Esophagus squamous epithelium (tissue), 5 donors: ENCODE data around the gene DLL1. TPM values are rescaled to one million over a fixed set of nuclear protein-coding genes. Genes with fewer than 3 reads are reported as not detected.
"Not testable (repeated sequence)": the region's sequence is repeated elsewhere in the genome, so short reads cannot be mapped to it uniquely, and the experiment has no call there.

Experiments
- DNase-seq: peaks from one replicate; lab custom pipeline; 2025; lab: John Stamatoyannopoulos, UW
- H3K27ac ChIP-seq, 4 donors: fragments of 200-600 bp; sonication (generic); one replicate each; pipeline ENCODE4 v1.5.1; 2016 to 2019; ENCODE audit warnings: mild to moderate bottlenecking in 1 of 4
- H3K27me3 ChIP-seq, 4 donors: fragments of 200-600 bp; sonication (generic); 1 replicate in 3 of 4; 2 replicates in 1 of 4; pipeline versions ENCODE4 v1.5.1 to v1.6.0; 2017 to 2021; ENCODE audit warnings: antibody characterized with exemption in 1 of 4
- H3K36me3 ChIP-seq, 3 donors: fragments of 200-600 bp; sonication (generic); one replicate each; pipeline ENCODE4 v1.5.1; 2016 to 2019
- H3K4me1 ChIP-seq, 3 donors: fragments of 200-600 bp; sonication (generic); one replicate each; pipeline ENCODE4 v1.5.1; 2017 to 2019
- H3K4me3 ChIP-seq, 4 donors: fragments of 200-600 bp; sonication (generic); 1 replicate in 3 of 4; 2 replicates in 1 of 4; pipeline ENCODE4 v1.5.1; 2016 to 2019; ENCODE audit warnings: mild to moderate bottlenecking in 2 of 4, moderate library complexity in 1 of 4
- H3K9me3 ChIP-seq, 3 donors: fragments of 200-600 bp; sonication (generic); one replicate each; pipeline ENCODE4 v1.5.1; 2016 to 2019
- POLR2A ChIP-seq, 4 donors: fragments of 450-650 bp; IDR thresholded peaks; one replicate each; pipeline ENCODE4 v1.6.1; 2017; ENCODE audit warnings: antibody characterized with exemption in 4 of 4, mild to moderate bottlenecking in 4 of 4, moderate library complexity in 3 of 4
- WGBS, 2 donors: methylation state at CpG; one replicate each; pipeline ENCODE4 v1.1.5; 2018; 5-methylcytosine and 5-hydroxymethylcytosine counted together
- intact Hi-C: fragments of 100-400 bp; cut with DNase I; formaldehyde crosslinking; loops from one replicate; pipeline ENCODE4 v1.15.0; 2022
- total RNA-seq, 4 donors: library from RNA; depleted of rRNA; stranded (reverse); fragments of >200 nt; gene quantifications; one replicate each; pipeline ENCODE4 v1.1.0, GENCODE V29; 2016
- TF ChIP-seq, protein P1 (sequence below), 6 experiments: fragments of 450-650 bp in 4 of 6; fragments of 200-600 bp in 2 of 6; sonication (generic) in 2 of 6; IDR thresholded peaks; one replicate each; pipeline ENCODE4 v1.5.1; 2016 to 2019; ENCODE audit warnings: antibody characterized with exemption in 6 of 6, mild to moderate bottlenecking in 4 of 6, moderate library complexity in 4 of 6
- donor health status: DM: yes; HTN: yes; CAD: no.

The DLL1 gene
- total RNA-seq, 4 donors from 2014 or later, result 8.3 to 37.6 (median 15.1) TPM

DNA sequence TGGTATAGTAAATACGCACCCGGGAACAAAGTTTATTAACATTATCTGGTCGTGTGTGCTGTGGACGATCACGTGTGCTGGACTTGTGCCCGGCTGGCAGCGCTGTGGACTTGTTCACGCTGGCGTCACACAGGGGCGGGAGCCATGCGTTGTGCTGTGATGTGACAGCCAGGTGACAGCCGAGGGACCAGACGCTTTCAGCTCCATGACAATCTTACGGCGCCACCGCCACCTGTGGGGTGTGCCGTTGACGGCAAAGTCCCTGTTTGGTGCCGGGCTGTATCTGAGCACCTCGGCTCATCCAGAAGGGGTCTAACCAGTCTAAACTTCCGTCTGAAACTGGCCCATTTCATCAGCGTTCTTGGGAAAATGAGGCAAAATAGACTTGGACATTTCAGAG lies 25.2 kb downstream of the DLL1 start:
- no peak for DNase-seq
- H3K27me3 ChIP-seq, result peaks cover 0 to 41% (median 0%) of the 10 kb centered on the region in 4 donors

GRCh38 chr6:170264644-170265043 lies 26.2 kb downstream of the DLL1 start:
- not testable (repeated sequence) for H3K36me3 ChIP-seq

More for the DNA sequence above, 25.2 kb downstream of the DLL1 start:
- 54 to 71% methylated on average over 7 to 8 of the region's 22 CpGs for WGBS, 2 donors
- H3K4me3 ChIP-seq, result peak overlapping the region in 1 of 4 donors; percentile 16
- intact Hi-C loops, result no loop called here
- H3K4me1 ChIP-seq, result peaks cover 0 to 28% (median 11%) of the 10 kb centered on the region in 3 donors
- H3K9me3 ChIP-seq, result no peaks in the 10 kb centered on the region
- peak overlapping the region; percentile 26 to 81 (median 68) for H3K27ac ChIP-seq
- no peak for TF ChIP-seq POLR2A (IDR thresholded peaks at IDR 0.05)
- TF ChIP-seq, protein P1, sequence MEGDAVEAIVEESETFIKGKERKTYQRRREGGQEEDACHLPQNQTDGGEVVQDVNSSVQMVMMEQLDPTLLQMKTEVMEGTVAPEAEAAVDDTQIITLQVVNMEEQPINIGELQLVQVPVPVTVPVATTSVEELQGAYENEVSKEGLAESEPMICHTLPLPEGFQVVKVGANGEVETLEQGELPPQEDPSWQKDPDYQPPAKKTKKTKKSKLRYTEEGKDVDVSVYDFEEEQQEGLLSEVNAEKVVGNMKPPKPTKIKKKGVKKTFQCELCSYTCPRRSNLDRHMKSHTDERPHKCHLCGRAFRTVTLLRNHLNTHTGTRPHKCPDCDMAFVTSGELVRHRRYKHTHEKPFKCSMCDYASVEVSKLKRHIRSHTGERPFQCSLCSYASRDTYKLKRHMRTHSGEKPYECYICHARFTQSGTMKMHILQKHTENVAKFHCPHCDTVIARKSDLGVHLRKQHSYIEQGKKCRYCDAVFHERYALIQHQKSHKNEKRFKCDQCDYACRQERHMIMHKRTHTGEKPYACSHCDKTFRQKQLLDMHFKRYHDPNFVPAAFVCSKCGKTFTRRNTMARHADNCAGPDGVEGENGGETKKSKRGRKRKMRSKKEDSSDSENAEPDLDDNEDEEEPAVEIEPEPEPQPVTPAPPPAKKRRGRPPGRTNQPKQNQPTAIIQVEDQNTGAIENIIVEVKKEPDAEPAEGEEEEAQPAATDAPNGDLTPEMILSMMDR (IDR thresholded peaks at IDR 0.05), result no peak
- no peaks in the 10 kb centered on the region for H3K36me3 ChIP-seq

GRCh38 chr6:170264086-170264485 lies 26.8 kb downstream of the DLL1 start:
- Histone ChIP-seq H3K27me3 (peaks cover 0 to 41% (median 0%) of the 10 kb centered on the region in 4 donors), H3K27ac (no peak overlapping the region), H3K36me3 (no peaks in the 10 kb centered on the region), H3K9me3 (no peaks in the 10 kb centered on the region), H3K4me1 (peaks cover 0 to 14% (median 11%) of the 10 kb centered on the region in 3 donors), H3K4me3 (no peak overlapping the region)
- no peak for DNase-seq
- intact Hi-C loops, result no loop called here
- WGBS, 2 donors, result 84 to 92% methylated on average over 3 to 4 of the region's 7 CpGs
- TF ChIP-seq, protein P1 (IDR thresholded peaks at IDR 0.05), result no peak
- TF ChIP-seq POLR2A (IDR thresholded peaks at IDR 0.05), result no peak

More at GRCh38 chr6:170264644-170265043, 26.2 kb downstream of the DLL1 start:
- peaks cover 0 to 20% (median 11%) of the 10 kb centered on the region in 3 donors for H3K4me1 ChIP-seq
- intact Hi-C loops, H3K4me3 ChIP-seq, H3K9me3 ChIP-seq, DNase-seq, H3K27ac ChIP-seq: not testable (repeated sequence)
- WGBS, 2 donors, result 81 to 85% methylated on average over 7 to 11 of the region's 12 CpGs
- H3K27me3 ChIP-seq, result peaks cover 0 to 41% (median 0%) of the 10 kb centered on the region in 4 donors

GRCh38 chr6:170263410-170263809 lies 27.5 kb downstream of the DLL1 start:
- Histone ChIP-seq H3K4me1 (peaks cover 0 to 14% (median 11%) of the 10 kb centered on the region in 3 donors), H3K36me3 (no peaks in the 10 kb centered on the region), H3K4me3 (no peak overlapping the region), H3K27ac (no peak overlapping the region), H3K27me3 (peaks cover 0 to 36% (median 0%) of the 10 kb centered on the region in 4 donors), H3K9me3 (no peaks in the 10 kb centered on the region)
- no peak for DNase-seq
- 76 to 87% methylated on average over 5 to 7 of the region's 8 CpGs for WGBS, 2 donors
- TF ChIP-seq, protein P1 (IDR thresholded peaks at IDR 0.05), result no peak
- no peak for TF ChIP-seq POLR2A (IDR thresholded peaks at IDR 0.05)
- intact Hi-C loops, result no loop called here

DNA sequence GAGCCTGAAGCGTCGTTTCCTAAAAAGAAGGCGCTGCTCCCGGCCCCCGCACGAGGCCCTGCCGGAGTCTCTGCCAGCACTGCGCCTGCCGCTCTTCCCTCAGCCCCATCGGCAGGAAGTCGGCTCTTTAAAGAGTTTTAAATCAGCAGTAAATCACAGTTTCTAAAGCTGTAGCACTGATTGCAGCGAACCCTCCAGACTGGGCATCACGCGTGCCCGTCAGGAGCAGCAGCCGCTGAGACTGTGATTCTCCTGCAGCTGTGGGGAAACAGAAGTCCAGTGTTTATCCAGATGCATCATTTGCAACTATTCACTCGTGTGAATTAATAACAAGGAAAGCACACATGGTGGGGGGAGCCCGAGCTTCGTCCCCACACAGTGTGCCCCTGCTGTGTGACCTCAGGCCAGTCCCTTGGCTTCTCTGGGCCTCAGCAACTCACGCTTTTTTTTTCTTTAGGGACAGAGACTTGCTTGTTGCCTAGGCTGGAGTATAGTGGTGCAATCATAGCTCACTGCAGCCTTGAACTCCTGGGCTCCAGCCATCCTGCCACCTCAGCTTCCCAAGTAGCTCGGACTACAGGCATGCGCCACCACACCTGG lies 28.3 kb downstream of the DLL1 start:
- peaks cover 0 to 14% (median 11%) of the 10 kb centered on the region in 3 donors for H3K4me1 ChIP-seq
- 82 to 89% methylated on average over 11 to 21 of the region's 22 CpGs for WGBS, 2 donors
- no peak overlapping the region for H3K27ac ChIP-seq
- no peak overlapping the region for H3K4me3 ChIP-seq
- TF ChIP-seq POLR2A (IDR thresholded peaks at IDR 0.05), result no peak
- TF ChIP-seq, protein P1 (IDR thresholded peaks at IDR 0.05), result no peak
- H3K9me3 ChIP-seq, result no peaks in the 10 kb centered on the region
- peaks cover 0 to 31% (median 0%) of the 10 kb centered on the region in 4 donors for H3K27me3 ChIP-seq
- H3K36me3 ChIP-seq, result no peaks in the 10 kb centered on the region
- no peak for DNase-seq
- intact Hi-C loops, result no loop called here
